ENCODE data around the gene GBP7.

GBP7 gene

DNA sequence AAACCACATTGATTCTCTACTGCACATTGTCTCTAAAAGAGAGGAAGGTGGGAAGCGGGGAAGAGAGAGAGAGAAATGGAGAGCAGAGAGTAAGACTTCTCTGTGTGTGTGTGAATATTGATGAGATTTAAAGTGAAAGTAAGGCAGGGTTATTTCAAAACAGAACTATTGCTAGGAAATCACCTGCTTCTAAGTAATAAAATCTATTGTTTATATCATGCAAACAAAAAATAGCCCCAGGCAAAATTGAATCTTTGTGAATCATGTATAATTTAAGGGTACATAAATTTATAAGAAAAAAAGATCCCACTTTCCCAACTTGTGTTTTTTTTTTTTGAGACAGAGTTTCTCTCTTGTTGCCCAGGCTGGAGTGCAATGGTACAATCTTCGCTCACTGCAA is 1.2 kb upstream of the GBP7 start:
- Histone ChIP-seq H3K27me3 (replicated peaks) (no peaks in the 10 kb centered on the region), H3K4me3 (ENCODE audit: low read depth, low read length) (no peak overlapping the region), H3K36me3 (replicated peaks) (no peaks in the 10 kb centered on the region), H3K27ac (no peak overlapping the region)
- TF ChIP-seq, protein P1, sequence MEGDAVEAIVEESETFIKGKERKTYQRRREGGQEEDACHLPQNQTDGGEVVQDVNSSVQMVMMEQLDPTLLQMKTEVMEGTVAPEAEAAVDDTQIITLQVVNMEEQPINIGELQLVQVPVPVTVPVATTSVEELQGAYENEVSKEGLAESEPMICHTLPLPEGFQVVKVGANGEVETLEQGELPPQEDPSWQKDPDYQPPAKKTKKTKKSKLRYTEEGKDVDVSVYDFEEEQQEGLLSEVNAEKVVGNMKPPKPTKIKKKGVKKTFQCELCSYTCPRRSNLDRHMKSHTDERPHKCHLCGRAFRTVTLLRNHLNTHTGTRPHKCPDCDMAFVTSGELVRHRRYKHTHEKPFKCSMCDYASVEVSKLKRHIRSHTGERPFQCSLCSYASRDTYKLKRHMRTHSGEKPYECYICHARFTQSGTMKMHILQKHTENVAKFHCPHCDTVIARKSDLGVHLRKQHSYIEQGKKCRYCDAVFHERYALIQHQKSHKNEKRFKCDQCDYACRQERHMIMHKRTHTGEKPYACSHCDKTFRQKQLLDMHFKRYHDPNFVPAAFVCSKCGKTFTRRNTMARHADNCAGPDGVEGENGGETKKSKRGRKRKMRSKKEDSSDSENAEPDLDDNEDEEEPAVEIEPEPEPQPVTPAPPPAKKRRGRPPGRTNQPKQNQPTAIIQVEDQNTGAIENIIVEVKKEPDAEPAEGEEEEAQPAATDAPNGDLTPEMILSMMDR (IDR thresholded peaks at IDR 0.05; ENCODE audit: low read depth, low read length, missing control alignments) = no peak
- no peak for DNase-seq
- in situ Hi-C loops (cut with HindIII; ENCODE audit: low pct_ligation_motif_present, low sequenced_read_pairs) = no loop called here

DNA sequence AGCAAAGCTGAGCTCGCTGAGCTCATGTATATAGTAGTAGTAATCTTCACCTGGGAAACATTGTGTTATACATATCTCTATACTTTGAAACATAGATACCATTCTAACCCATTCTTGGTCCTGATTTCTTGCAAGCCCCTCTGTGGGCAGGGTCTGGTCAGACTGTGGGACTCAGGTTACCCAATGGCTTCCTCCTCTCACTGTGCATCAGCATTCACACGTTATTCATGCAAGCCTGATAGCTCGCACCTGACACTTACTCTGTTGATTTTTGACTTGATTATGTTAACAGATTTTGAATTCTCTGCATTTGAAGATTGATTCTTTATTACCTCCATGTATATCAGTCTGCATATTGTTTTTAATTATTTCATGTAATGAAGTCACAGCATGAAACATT is 1.3 kb downstream of the GBP7 start:
- no peak overlapping the region for H3K27ac ChIP-seq
- H3K4me3 ChIP-seq (ENCODE audit: low read depth, low read length) = no peak overlapping the region

DNA sequence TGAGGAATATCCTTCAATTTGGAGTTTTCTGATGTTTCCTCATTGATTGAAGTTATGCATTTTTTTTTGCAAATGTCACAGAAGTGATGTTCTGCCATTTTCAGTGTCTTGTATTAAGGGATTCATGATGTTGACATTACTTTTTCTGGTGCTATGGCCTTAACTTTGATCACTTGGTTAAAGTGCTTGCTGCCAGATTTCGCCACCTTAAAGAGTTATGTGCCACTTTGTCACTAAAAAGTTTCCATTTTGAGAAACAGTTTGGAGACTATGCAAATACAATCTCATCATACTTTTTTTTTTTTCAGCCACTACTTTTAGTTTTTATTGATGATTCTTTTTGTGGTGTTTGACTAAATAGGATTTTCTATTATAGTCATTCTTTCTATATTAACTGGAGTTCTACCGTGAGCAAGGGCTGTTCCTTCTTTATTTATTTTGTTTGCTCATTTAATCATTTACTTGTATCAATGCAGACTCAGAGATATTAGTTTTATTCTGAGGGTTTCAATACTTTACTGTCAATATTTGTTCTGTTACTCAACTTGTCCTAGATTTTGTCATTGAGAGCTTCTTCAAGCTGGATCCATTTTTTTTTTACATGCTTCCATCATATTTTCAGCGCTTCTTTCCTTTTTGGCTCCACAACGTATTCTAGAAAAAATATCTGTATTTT is 3.2 kb downstream of the GBP7 start:
- H3K36me3 ChIP-seq (replicated peaks) = no peaks in the 10 kb centered on the region
- in situ Hi-C loops (cut with HindIII; ENCODE audit: low pct_ligation_motif_present, low sequenced_read_pairs) = no loop called here
- TF ChIP-seq, protein P1 (IDR thresholded peaks at IDR 0.05; ENCODE audit: low read depth, low read length, missing control alignments) = no peak
- no peaks in the 10 kb centered on the region for H3K27me3 ChIP-seq (replicated peaks)
- H3K27ac ChIP-seq = no peak overlapping the region
- no peak overlapping the region for H3K4me3 ChIP-seq (ENCODE audit: low read depth, low read length)
- no peak for DNase-seq

More for the DNA sequence above, 1.3 kb downstream of the GBP7 start:
- TF ChIP-seq, protein P1 (IDR thresholded peaks at IDR 0.05; ENCODE audit: low read depth, low read length, missing control alignments) = no peak
- no peaks in the 10 kb centered on the region for H3K27me3 ChIP-seq (replicated peaks)
- H3K36me3 ChIP-seq (replicated peaks) = no peaks in the 10 kb centered on the region
- DNase-seq = no peak
- in situ Hi-C loops (cut with HindIII; ENCODE audit: low pct_ligation_motif_present, low sequenced_read_pairs) = no loop called here

DNA sequence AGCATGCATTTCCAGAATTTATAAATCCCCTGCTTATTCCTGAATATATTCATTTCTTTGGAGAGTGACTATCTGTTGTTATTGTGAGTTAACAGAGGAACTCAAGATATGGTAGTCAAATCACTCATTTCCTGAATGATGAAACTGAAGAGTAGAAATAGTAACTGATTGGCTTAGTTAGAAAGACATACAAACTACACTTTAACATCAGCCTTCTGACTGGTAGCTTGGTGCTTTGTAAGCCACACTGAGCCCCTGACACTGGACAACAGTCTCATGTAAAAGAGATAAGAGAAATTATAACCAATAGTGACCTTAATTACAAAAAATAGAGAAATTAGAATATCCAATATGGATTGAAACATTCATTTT is 4.8 kb downstream of the GBP7 start:
- Histone ChIP-seq H3K36me3 (replicated peaks) (no peaks in the 10 kb centered on the region), H3K27me3 (replicated peaks) (no peaks in the 10 kb centered on the region), H3K4me3 (ENCODE audit: low read depth, low read length) (no peak overlapping the region), H3K27ac (no peak overlapping the region)
- in situ Hi-C loops (cut with HindIII; ENCODE audit: low pct_ligation_motif_present, low sequenced_read_pairs) = no loop called here
- no peak for DNase-seq
- TF ChIP-seq, protein P1 (IDR thresholded peaks at IDR 0.05; ENCODE audit: low read depth, low read length, missing control alignments) = no peak

DNA sequence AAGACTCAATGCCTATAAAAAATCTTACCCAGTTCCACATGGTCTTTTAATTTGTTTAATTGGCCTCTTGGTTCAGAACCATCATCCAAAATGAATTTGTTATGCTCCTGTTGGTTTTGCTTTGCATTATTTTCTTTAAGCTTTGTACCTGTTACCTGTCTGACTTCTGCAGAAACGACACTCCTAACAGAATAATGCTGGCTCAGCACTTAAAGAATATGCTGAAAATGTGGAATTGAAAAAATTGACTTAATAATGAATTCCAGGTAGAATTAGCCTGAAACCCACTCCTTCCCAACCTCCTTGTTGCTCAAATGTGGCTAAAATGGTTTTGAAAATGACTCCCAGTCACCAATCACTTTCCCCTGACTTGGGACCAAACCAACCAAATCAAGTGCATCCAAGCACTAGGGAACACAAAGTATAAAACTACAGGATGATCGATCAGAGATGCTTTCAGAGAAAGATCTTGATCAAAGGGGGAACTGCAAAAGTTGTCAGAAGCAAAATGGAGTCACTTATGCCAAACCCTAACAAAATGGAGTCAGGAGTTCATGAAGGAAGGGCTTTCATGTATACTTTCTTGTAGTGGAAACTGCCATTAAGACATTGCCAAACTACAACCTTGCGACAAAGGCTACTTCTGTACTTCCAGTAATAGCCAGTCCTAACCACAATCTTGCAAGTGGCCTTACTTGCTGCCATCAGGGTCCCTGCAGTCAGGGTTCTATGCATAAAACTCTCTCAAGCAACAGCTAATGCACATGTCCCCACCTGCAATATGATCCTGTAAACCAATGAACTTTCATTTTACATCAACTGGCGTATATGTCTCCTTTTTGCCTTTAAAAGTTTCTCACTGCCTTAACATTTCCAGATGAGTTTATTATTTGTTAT is 5.4 kb downstream of the GBP7 start:
- in situ Hi-C loops (cut with HindIII; ENCODE audit: low pct_ligation_motif_present, low sequenced_read_pairs) = no loop called here
- TF ChIP-seq, protein P1 (IDR thresholded peaks at IDR 0.05; ENCODE audit: low read depth, low read length, missing control alignments) = no peak
- H3K36me3 ChIP-seq (replicated peaks) = no peaks in the 10 kb centered on the region

More for the DNA sequence above, 5.4 kb downstream of the GBP7 start:
- Histone ChIP-seq H3K27ac (no peak overlapping the region), H3K4me3 (ENCODE audit: low read depth, low read length) (no peak overlapping the region), H3K27me3 (replicated peaks) (no peaks in the 10 kb centered on the region)
- DNase-seq = no peak

Measured in brain microvascular endothelial cell (primary cell).